HG03558 (cell line): ENCODE measurements around the gene HID1.
"Not testable (repeated sequence)": the region's sequence is repeated elsewhere in the genome, so short reads cannot be mapped to it uniquely, and the experiment has no call there.

Source experiments
- ATAC-seq: cut with Tn5 transposase; IDR thresholded peaks from one replicate; pipeline ENCODE4 v1.9.1; 2021; ENCODE audit warnings: moderate number of reproducible peaks; ENCODE audit not compliant: unreplicated experiment; ENCODE audit errors: extremely low read depth

The HID1 gene

GRCh38 chr17:74925242-74925641 is 47.3 kb downstream of the HID1 start:
- no peak for ATAC-seq

- ATAC-seq = no peak
Measured at GRCh38 chr17:74924250-74924948, 48.2 kb downstream of the HID1 start, which contains the start of gene OTOP2. TSS of gene OTOP2 (plus strand) at chr17:74924273. CDS start at chr17:74924633, 360 bp downstream.

GRCh38 chr17:74923538-74924249 is 48.9 kb downstream of the HID1 start:
- no peak for ATAC-seq

GRCh38 chr17:74922694-74923537 is 49.6 kb downstream of the HID1 start, which contains the start of gene USH1G:
TSS of gene USH1G (minus strand) at chr17:74923255. CDS start at chr17:74923073, 182 bp downstream.
- ATAC-seq = no peak

- no peak for ATAC-seq
Measured at GRCh38 chr17:74922172-74922571, 50.4 kb downstream of the HID1 start.

GRCh38 chr17:74921769-74922168 is 50.8 kb downstream of the HID1 start:
- ATAC-seq = no peak

GRCh38 chr17:74921026-74921681 is 51.4 kb downstream of the HID1 start:
- ATAC-seq = no peak

GRCh38 chr17:74920642-74921025 is 51.9 kb downstream of the HID1 start:
- no peak for ATAC-seq

- ATAC-seq = no peak
Measured at GRCh38 chr17:74920306-74920620, 52.3 kb downstream of the HID1 start.

- ATAC-seq = no peak
Measured at GRCh38 chr17:74919440-74920305, 52.9 kb downstream of the HID1 start.

GRCh38 chr17:74918906-74919305 is 53.7 kb downstream of the HID1 start:
- ATAC-seq = no peak

GRCh38 chr17:74917430-74917829 is 55.1 kb downstream of the HID1 start:
- no peak for ATAC-seq

- no peak for ATAC-seq
Measured at GRCh38 chr17:74916851-74917199, 55.7 kb downstream of the HID1 start.

GRCh38 chr17:74916136-74916850 is 56.3 kb downstream of the HID1 start:
- no peak for ATAC-seq

- ATAC-seq = not testable (repeated sequence)
Measured at GRCh38 chr17:74911423-74911822, 61.1 kb downstream of the HID1 start.

GRCh38 chr17:74909097-74909496 is 63.5 kb downstream of the HID1 start:
- ATAC-seq = not testable (repeated sequence)

GRCh38 chr17:74907012-74907411 is 65.5 kb downstream of the HID1 start:
- ATAC-seq = no peak

GRCh38 chr17:74906214-74906793 is 66.3 kb downstream of the HID1 start:
- not testable (repeated sequence) for ATAC-seq
